ENCODE results near the gene RGL1.

Gene RGL1

DNA sequence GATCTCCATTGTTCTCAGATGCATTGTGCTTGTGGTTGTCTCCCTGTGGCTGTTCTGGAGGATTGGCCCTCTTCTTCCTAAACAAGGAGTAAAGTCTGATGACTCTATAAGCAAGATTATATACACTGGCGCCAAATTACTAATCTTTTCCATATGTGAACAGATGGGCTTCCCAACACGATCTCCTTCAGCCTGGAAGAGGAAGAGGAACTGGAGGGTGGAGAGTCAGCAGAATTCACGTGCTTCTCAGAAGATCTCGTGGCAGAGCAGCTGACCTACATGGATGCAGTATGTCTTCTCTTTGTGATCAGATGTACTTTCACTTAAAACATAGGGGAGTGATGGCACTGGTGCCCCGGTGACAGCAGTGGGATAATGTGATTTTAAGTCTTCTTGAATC lies 78.7 kb downstream of the RGL1 start:
- H3K27ac ChIP-seq (ENCODE audit: low read length), result no peak overlapping the region
- no peak overlapping the region for H3K9ac ChIP-seq (ENCODE audit: low read length)
- H3K4me1 ChIP-seq (ENCODE audit: control insufficient read depth, low read depth, low read length), result peaks cover 5% of the 10 kb centered on the region
- no peak overlapping the region for H3K4me3 ChIP-seq (ENCODE audit: low read length)
- no peaks in the 10 kb centered on the region for H3K9me3 ChIP-seq (ENCODE audit: control insufficient read depth, low read depth, low read length)
- H3K36me3 ChIP-seq (ENCODE audit: control insufficient read depth, low read depth, low read length), result no peaks in the 10 kb centered on the region
- H3K27me3 ChIP-seq (ENCODE audit: control insufficient read depth, insufficient read depth, low read length), result no peaks in the 10 kb centered on the region

- no peaks in the 10 kb centered on the region for H3K27me3 ChIP-seq (ENCODE audit: control insufficient read depth, insufficient read depth, low read length)
- no peaks in the 10 kb centered on the region for H3K36me3 ChIP-seq (ENCODE audit: control insufficient read depth, low read depth, low read length)
- H3K9ac ChIP-seq (ENCODE audit: low read length), result no peak overlapping the region
- peaks cover 5% of the 10 kb centered on the region for H3K4me1 ChIP-seq (ENCODE audit: control insufficient read depth, low read depth, low read length)
- H3K4me3 ChIP-seq (ENCODE audit: low read length), result no peak overlapping the region
- no peaks in the 10 kb centered on the region for H3K9me3 ChIP-seq (ENCODE audit: control insufficient read depth, low read depth, low read length)
- H3K27ac ChIP-seq (ENCODE audit: low read length), result no peak overlapping the region
Measured at GRCh38 chr1:183884526-183884925, 79.6 kb downstream of the RGL1 start.

GRCh38 chr1:183885142-183885735 lies 80.3 kb downstream of the RGL1 start:
- Histone ChIP-seq H3K27me3 (ENCODE audit: control insufficient read depth, insufficient read depth, low read length) (no peaks in the 10 kb centered on the region), H3K9me3 (ENCODE audit: control insufficient read depth, low read depth, low read length) (no peaks in the 10 kb centered on the region), H3K4me1 (ENCODE audit: control insufficient read depth, low read depth, low read length) (peaks cover 5% of the 10 kb centered on the region), H3K9ac (ENCODE audit: low read length) (no peak overlapping the region), H3K4me3 (ENCODE audit: low read length) (no peak overlapping the region), H3K27ac (ENCODE audit: low read length) (no peak overlapping the region), H3K36me3 (ENCODE audit: control insufficient read depth, low read depth, low read length) (no peaks in the 10 kb centered on the region)

DNA sequence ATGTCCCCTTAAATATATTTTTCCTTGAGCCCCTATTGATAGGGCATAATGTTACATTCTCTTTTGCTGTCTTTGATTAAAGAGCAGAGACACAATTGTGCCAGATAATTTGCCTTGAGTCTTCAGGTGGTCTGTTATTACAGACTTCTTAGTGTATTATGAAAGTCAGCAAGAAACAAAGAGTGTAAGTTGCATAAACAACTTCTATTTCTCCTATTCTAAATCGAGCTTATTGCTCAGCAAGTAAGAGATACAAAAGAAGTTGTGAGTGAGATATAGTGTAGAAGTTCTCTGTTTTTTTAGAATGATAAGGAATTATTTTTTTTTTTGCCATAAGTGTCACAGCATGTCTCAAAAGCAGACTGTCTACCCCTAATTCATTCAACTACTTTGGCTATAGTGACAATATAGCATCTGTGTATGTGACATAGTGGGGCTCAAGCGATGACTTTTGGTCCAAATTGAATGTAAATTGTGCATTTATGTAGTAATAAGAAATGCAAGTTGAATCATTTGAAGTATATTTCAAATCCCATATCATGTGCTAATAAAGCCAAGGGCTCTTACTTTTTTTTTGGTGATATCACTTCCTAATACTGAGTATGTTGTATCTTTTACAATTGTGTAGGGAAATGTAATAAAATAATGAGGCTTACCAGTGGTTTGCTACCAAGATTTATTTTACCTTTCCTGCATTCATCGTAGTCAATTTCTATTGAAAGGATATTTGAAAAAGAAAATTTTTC lies 81.3 kb downstream of the RGL1 start:
- Histone ChIP-seq H3K36me3 (ENCODE audit: control insufficient read depth, low read depth, low read length) (no peaks in the 10 kb centered on the region), H3K4me3 (ENCODE audit: low read length) (no peak overlapping the region), H3K27ac (ENCODE audit: low read length) (no peak overlapping the region), H3K9me3 (ENCODE audit: control insufficient read depth, low read depth, low read length) (no peaks in the 10 kb centered on the region), H3K27me3 (ENCODE audit: control insufficient read depth, insufficient read depth, low read length) (no peaks in the 10 kb centered on the region), H3K9ac (ENCODE audit: low read length) (no peak overlapping the region), H3K4me1 (ENCODE audit: control insufficient read depth, low read depth, low read length) (peaks cover 5% of the 10 kb centered on the region)

- no peak overlapping the region for H3K27ac ChIP-seq (ENCODE audit: low read length)
- H3K4me3 ChIP-seq (ENCODE audit: low read length), result no peak overlapping the region
- no peaks in the 10 kb centered on the region for H3K9me3 ChIP-seq (ENCODE audit: control insufficient read depth, low read depth, low read length)
- no peaks in the 10 kb centered on the region for H3K27me3 ChIP-seq (ENCODE audit: control insufficient read depth, insufficient read depth, low read length)
- peaks cover 5% of the 10 kb centered on the region for H3K4me1 ChIP-seq (ENCODE audit: control insufficient read depth, low read depth, low read length)
- H3K36me3 ChIP-seq (ENCODE audit: control insufficient read depth, low read depth, low read length), result no peaks in the 10 kb centered on the region
- H3K9ac ChIP-seq (ENCODE audit: low read length), result no peak overlapping the region
Measured at GRCh38 chr1:183886853-183887252, 81.9 kb downstream of the RGL1 start.

DNA sequence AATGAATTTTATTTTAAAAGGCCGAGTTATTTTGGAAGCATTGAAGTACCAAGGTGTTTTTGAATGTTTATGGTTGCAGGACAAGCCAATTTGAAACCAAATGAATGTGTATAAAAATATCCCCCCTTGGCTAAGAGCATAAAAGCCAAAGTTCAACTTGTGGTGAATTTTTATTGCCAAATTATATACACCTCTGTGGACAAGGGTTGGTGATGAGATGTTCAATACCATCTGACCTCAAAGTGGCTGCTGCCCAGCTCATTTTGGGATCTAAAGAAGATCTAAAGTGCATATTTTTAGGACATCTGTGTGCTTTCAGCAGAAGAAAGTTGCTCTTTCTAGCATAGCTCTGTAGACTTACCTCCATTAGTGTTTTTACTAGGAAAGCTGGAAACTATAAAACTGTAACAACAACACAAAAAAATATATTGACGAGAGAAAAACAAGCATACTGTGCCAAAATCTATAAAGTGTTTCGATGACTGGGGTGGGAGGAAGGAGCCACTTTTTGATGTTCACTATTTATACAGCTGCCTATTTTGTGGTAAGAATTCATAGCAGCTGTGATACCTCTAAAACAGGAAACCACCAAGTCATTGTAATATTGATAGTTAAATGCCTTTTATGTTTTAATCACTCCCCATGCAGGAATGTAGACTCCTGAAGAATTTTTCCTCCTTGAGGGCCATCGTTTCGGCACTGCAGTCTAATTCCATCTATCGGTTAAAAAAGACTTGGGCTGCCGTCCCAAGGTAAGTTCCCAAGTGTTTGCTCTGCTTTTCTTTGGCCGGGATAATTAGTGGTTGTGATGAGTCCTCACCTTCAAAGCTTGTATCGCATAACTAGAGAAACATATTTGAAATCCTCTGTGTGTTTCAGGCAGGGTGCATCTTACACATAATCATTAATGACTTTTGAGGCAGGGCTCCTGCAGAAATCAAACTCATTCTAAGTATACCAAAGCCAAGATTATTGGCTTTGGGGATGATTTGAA lies 83.2 kb downstream of the RGL1 start:
- Histone ChIP-seq H3K27ac (ENCODE audit: low read length) (no peak overlapping the region), H3K36me3 (ENCODE audit: control insufficient read depth, low read depth, low read length) (no peaks in the 10 kb centered on the region), H3K4me1 (ENCODE audit: control insufficient read depth, low read depth, low read length) (no peaks in the 10 kb centered on the region), H3K9ac (ENCODE audit: low read length) (no peak overlapping the region), H3K9me3 (ENCODE audit: control insufficient read depth, low read depth, low read length) (no peaks in the 10 kb centered on the region), H3K4me3 (ENCODE audit: low read length) (no peak overlapping the region), H3K27me3 (ENCODE audit: control insufficient read depth, insufficient read depth, low read length) (no peaks in the 10 kb centered on the region)

- no peak overlapping the region for H3K9ac ChIP-seq (ENCODE audit: low read length)
- H3K36me3 ChIP-seq (ENCODE audit: control insufficient read depth, low read depth, low read length), result no peaks in the 10 kb centered on the region
- H3K9me3 ChIP-seq (ENCODE audit: control insufficient read depth, low read depth, low read length), result no peaks in the 10 kb centered on the region
- no peak overlapping the region for H3K27ac ChIP-seq (ENCODE audit: low read length)
- no peaks in the 10 kb centered on the region for H3K27me3 ChIP-seq (ENCODE audit: control insufficient read depth, insufficient read depth, low read length)
- H3K4me3 ChIP-seq (ENCODE audit: low read length), result no peak overlapping the region
- H3K4me1 ChIP-seq (ENCODE audit: control insufficient read depth, low read depth, low read length), result no peaks in the 10 kb centered on the region
Measured at GRCh38 chr1:183889095-183889494, 84.2 kb downstream of the RGL1 start.

DNA sequence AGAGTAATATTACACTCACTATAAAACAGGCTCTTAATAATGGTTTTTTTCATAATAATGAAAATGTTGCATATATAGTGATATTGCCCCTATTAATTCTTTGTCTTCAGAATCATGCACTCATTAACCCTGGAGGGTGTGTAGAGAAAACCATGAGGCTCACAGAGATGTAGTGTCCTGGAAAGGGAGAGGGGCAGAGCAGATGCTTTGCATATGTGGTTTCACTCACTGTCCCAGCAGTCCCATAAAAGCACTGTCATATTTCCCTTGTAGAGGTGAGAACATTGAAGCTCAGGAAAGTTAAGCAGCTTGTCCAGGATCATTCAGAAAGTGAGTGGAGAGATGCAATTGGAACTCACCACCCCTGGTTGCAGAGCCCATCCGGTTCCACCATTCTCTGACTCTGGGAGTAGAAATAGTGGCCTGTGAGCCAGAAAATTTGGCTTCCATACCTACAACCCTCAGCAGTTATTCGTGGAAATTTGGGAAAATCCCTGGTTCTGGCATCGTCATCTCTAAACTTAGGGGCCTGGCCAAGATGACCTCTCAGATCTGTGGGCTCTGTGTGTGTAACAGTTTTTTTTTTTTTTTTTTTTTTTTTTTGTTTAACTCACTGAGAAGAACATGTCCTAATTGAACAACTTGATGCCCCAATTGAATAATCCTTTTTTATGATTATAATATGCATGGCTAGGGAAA lies 86.4 kb downstream of the RGL1 start:
- no peak overlapping the region for H3K27ac ChIP-seq (ENCODE audit: low read length)
- H3K36me3 ChIP-seq (ENCODE audit: control insufficient read depth, low read depth, low read length), result no peaks in the 10 kb centered on the region
- H3K4me3 ChIP-seq (ENCODE audit: low read length), result no peak overlapping the region
- no peak overlapping the region for H3K9ac ChIP-seq (ENCODE audit: low read length)
- no peaks in the 10 kb centered on the region for H3K9me3 ChIP-seq (ENCODE audit: control insufficient read depth, low read depth, low read length)
- no peaks in the 10 kb centered on the region for H3K4me1 ChIP-seq (ENCODE audit: control insufficient read depth, low read depth, low read length)
- H3K27me3 ChIP-seq (ENCODE audit: control insufficient read depth, insufficient read depth, low read length), result no peaks in the 10 kb centered on the region

DNA sequence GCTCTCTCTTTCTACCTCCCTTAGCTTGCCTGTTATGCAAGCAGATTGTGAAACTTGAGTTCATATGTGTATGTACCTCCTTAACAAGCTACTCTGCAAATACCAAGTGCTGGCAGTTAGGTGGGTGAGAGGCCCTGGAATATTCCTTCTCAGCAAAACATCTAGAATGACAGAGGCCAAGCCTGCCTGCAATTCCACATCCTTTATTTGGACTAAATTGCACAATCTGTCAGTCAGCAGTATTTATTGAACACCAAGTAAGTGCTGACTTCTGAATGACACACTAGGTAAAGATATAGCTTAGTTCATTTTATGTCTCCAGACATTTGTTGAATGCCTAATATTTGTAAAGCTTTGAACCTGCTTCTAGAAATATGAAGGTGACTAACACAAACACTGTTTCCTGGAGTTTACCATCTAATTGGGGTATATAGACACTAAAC lies 87.5 kb downstream of the RGL1 start:
- Histone ChIP-seq H3K27ac (ENCODE audit: low read length) (no peak overlapping the region), H3K4me1 (ENCODE audit: control insufficient read depth, low read depth, low read length) (no peaks in the 10 kb centered on the region), H3K9ac (ENCODE audit: low read length) (no peak overlapping the region), H3K4me3 (ENCODE audit: low read length) (no peak overlapping the region), H3K36me3 (ENCODE audit: control insufficient read depth, low read depth, low read length) (no peaks in the 10 kb centered on the region), H3K27me3 (ENCODE audit: control insufficient read depth, insufficient read depth, low read length) (no peaks in the 10 kb centered on the region), H3K9me3 (ENCODE audit: control insufficient read depth, low read depth, low read length) (no peaks in the 10 kb centered on the region)

DNA sequence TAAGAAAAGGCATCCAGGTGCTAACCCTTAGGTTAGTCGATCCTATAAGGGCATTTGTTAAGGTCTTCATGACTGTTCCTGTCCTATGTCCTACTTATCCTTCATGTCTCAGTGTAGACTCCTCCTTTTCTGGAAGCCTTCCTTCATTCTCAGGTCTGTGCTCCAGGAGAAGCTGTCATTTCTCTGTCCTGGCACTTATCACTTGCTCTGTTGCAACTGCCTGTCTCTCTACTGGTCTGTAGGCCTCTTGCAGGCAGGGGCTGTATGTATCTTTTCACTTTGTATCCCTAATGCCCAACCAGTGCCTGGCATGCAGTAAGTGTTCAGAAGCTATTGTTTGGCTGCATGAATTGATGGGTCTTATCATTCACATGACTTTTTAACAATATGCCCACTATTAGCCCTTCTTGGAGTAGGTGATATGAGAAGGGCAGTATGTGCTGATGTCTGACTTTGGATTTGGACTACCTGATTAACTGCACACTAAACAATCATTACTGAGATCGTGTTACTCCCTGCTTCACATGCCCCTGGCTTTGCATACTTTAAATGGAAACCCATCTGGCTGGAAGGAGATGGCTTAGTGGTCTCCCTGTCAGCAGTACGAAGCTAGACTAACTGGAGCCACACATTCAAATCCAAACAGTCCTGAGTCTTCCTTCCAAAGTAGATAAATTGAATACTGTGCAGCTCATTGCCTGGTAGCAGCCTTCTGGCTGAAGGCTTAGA lies 88.8 kb downstream of the RGL1 start:
- H3K27ac ChIP-seq (ENCODE audit: low read length), result no peak overlapping the region
- H3K27me3 ChIP-seq (ENCODE audit: control insufficient read depth, insufficient read depth, low read length), result no peaks in the 10 kb centered on the region
- no peaks in the 10 kb centered on the region for H3K9me3 ChIP-seq (ENCODE audit: control insufficient read depth, low read depth, low read length)
- H3K9ac ChIP-seq (ENCODE audit: low read length), result no peak overlapping the region
- H3K4me1 ChIP-seq (ENCODE audit: control insufficient read depth, low read depth, low read length), result no peaks in the 10 kb centered on the region
- H3K4me3 ChIP-seq (ENCODE audit: low read length), result no peak overlapping the region
- no peaks in the 10 kb centered on the region for H3K36me3 ChIP-seq (ENCODE audit: control insufficient read depth, low read depth, low read length)

DNA sequence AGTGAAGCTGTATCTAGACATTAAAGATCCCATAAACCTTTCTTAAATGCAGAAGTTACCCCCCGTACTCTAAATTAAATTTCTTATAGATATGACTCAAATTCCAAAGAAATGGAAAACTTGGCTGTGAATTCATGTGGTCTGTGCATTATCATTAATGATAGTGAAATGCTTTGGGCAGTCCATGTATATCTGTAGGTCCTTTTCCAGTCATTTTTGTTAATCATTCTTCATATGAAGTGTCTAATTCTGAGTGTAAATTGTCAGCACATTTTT lies 89.3 kb downstream of the RGL1 start:
- no peaks in the 10 kb centered on the region for H3K27me3 ChIP-seq (ENCODE audit: control insufficient read depth, insufficient read depth, low read length)
- H3K9me3 ChIP-seq (ENCODE audit: control insufficient read depth, low read depth, low read length), result no peaks in the 10 kb centered on the region
- no peak overlapping the region for H3K27ac ChIP-seq (ENCODE audit: low read length)
- no peak overlapping the region for H3K9ac ChIP-seq (ENCODE audit: low read length)
- H3K4me3 ChIP-seq (ENCODE audit: low read length), result no peak overlapping the region
- no peaks in the 10 kb centered on the region for H3K4me1 ChIP-seq (ENCODE audit: control insufficient read depth, low read depth, low read length)
- no peaks in the 10 kb centered on the region for H3K36me3 ChIP-seq (ENCODE audit: control insufficient read depth, low read depth, low read length)

All from iPS-18a (cell line).